ENCODE results near the gene STK16. TPM values are rescaled to one million over a fixed set of nuclear protein-coding genes. Genes with fewer than 3 reads are reported as not detected.

STK16 gene
- total RNA-seq, 1 donor from 2014 or later, result 15.2 TPM

GRCh38 chr2:219271021-219271420 lies 25.7 kb downstream of the STK16 start:
- intact Hi-C loops (cut with DNase I), result loop anchor here (10.0 kb wide), 1 partner anchor 274 kb away; the partner anchor contains the start of genes CHPF and TMEM198
- H3K4me1 ChIP-seq, result peaks cover 7 to 10% of the 10 kb centered on the region in 2 donors

DNA sequence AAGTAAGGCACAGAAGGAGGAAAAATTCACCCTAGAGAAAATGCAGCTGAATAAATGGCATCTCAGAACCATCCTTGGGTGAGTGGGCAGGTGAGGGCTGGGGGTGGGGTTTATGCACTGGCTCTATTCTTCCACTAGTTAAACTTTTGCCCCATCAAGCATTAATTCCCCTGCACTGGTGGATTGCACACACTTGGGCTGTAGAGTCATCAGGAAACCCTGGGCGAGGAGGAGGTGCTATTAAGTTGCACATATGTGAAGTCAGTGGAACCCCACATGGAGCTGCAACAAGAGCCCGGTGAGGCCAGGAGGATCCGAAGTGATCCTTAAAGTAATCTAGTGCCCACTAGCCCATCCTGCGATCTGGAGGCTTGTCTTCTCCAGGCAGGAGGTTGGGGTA lies 27.1 kb downstream of the STK16 start:
- intact Hi-C loops (cut with DNase I), result loop anchor here (10.0 kb wide), 1 partner anchor 272 kb away; the partner anchor contains the start of genes CHPF and TMEM198
- no peaks in the 10 kb centered on the region for H3K36me3 ChIP-seq
- H3K9me3 ChIP-seq, result no peaks in the 10 kb centered on the region
- DNase-seq (ENCODE audit: low spot score in 2 of 2), result no peak
- H3K4me1 ChIP-seq, result peaks cover 8 to 10% of the 10 kb centered on the region in 2 donors
- TF ChIP-seq, protein P1, sequence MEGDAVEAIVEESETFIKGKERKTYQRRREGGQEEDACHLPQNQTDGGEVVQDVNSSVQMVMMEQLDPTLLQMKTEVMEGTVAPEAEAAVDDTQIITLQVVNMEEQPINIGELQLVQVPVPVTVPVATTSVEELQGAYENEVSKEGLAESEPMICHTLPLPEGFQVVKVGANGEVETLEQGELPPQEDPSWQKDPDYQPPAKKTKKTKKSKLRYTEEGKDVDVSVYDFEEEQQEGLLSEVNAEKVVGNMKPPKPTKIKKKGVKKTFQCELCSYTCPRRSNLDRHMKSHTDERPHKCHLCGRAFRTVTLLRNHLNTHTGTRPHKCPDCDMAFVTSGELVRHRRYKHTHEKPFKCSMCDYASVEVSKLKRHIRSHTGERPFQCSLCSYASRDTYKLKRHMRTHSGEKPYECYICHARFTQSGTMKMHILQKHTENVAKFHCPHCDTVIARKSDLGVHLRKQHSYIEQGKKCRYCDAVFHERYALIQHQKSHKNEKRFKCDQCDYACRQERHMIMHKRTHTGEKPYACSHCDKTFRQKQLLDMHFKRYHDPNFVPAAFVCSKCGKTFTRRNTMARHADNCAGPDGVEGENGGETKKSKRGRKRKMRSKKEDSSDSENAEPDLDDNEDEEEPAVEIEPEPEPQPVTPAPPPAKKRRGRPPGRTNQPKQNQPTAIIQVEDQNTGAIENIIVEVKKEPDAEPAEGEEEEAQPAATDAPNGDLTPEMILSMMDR (IDR thresholded peaks at IDR 0.05), result no peak
- H3K27me3 ChIP-seq, result no peaks in the 10 kb centered on the region
- no peak overlapping the region for H3K27ac ChIP-seq
- no peak overlapping the region for H3K4me3 ChIP-seq

More at GRCh38 chr2:219271021-219271420, 25.7 kb downstream of the STK16 start:
- no peak overlapping the region for H3K4me3 ChIP-seq
- no peaks in the 10 kb centered on the region for H3K36me3 ChIP-seq
- no peaks in the 10 kb centered on the region for H3K27me3 ChIP-seq
- TF ChIP-seq, protein P1 (IDR thresholded peaks at IDR 0.05), result no peak
- no peak for DNase-seq (ENCODE audit: low spot score in 2 of 2)
- no peak overlapping the region for H3K27ac ChIP-seq
- no peaks in the 10 kb centered on the region for H3K9me3 ChIP-seq

DNA sequence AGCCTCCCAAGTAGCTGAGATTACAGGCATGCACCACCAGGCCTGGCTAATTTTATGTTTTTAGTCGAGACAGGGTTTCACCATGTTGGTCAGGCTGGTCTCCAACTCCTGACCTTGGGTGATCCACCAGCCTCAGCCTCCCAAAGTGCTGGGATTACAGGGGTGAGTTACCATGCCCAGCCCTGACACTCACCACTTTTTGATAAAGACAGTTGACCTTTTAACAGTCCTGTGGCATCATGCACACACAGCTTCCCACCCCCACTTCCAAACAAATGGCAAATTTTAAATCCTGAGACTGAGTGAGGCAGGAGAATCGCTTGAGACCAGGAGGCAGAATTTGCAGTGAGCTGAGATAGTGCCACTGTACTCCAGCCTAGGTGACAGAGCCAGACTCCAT lies 27.7 kb downstream of the STK16 start:
- no peaks in the 10 kb centered on the region for H3K9me3 ChIP-seq
- no peak for DNase-seq (ENCODE audit: low spot score in 2 of 2)
- intact Hi-C loops (cut with DNase I), result loop anchor here (10.0 kb wide), 1 partner anchor 272 kb away; the partner anchor contains the start of genes CHPF and TMEM198
- H3K36me3 ChIP-seq, result no peaks in the 10 kb centered on the region
- peak overlapping the region; percentile 96 for H3K27ac ChIP-seq
- TF ChIP-seq, protein P1 (IDR thresholded peaks at IDR 0.05), result no peak
- no peak overlapping the region for H3K4me3 ChIP-seq
- peaks cover 10 to 14% of the 10 kb centered on the region in 2 donors for H3K4me1 ChIP-seq
- no peaks in the 10 kb centered on the region for H3K27me3 ChIP-seq

GRCh38 chr2:219273937-219274336 lies 28.7 kb downstream of the STK16 start:
- H3K36me3 ChIP-seq, result no peaks in the 10 kb centered on the region
- peak overlapping the region; percentile 96 for H3K27ac ChIP-seq
- intact Hi-C loops (cut with DNase I), result loop anchor here (1.0 to 10.0 kb wide), 4 partner anchors 20 to 271 kb away; partner anchors contain the start of genes CHPF, RETREG2 and TMEM198
- no peaks in the 10 kb centered on the region for H3K9me3 ChIP-seq
- peak; percentile 52 to 78 for DNase-seq (ENCODE audit: low spot score in 2 of 2)
- H3K4me3 ChIP-seq, result peak overlapping the region in 1 of 2 donors; percentile 5
- TF ChIP-seq, protein P1 (IDR thresholded peaks at IDR 0.05), result no peak
- H3K27me3 ChIP-seq, result no peaks in the 10 kb centered on the region
- H3K4me1 ChIP-seq, result peaks cover 10 to 23% of the 10 kb centered on the region in 2 donors

- Histone ChIP-seq H3K4me1 (peaks cover 10 to 23% of the 10 kb centered on the region in 2 donors), H3K4me3 (peak overlapping the region in 1 of 2 donors; percentile 5), H3K36me3 (no peaks in the 10 kb centered on the region), H3K27ac (peak overlapping the region; percentile 96), H3K27me3 (no peaks in the 10 kb centered on the region), H3K9me3 (no peaks in the 10 kb centered on the region)
- intact Hi-C loops (cut with DNase I), result loop anchor here (1.0 to 10.0 kb wide), 4 partner anchors 20 to 270 kb away; partner anchors contain the start of genes CHPF, RETREG2 and TMEM198
- TF ChIP-seq, protein P1 (IDR thresholded peaks at IDR 0.05), result peak in 1 of 3 experiments; percentile 4
- peak; percentile 43 to 92 for DNase-seq (ENCODE audit: low spot score in 2 of 2)
Measured at GRCh38 chr2:219274361-219274921, 29.2 kb downstream of the STK16 start.

Data from ascending aorta (tissue), 2 donors.